GM10248 (cell line): ENCODE data around the gene THRA.

Source experiments
- CTCF ChIA-PET: fragments of 300-600 bp; sonication (Branson Sonifier 250); formaldehyde crosslinking; extraction: SDS; loops from one replicate; lab custom pipeline; 2021; ENCODE audit warnings: antibody characterized with exemption; lab: Yijun Ruan, JAX
- POLR2A ChIA-PET: fragments of 350-650 bp; sonication (Branson Sonifier 250); formaldehyde crosslinking; extraction: SDS; loops from one replicate; lab custom pipeline; 2020; ENCODE audit warnings: antibody characterized with exemption; lab: Yijun Ruan, JAX
- DNase-seq: peaks from one replicate; pipeline ENCODE4 v3.0.0; 2012; ENCODE audit errors: extremely low spot score
- TF ChIP-seq, protein P1 (sequence below): IDR thresholded peaks from 2 replicates; pipeline ENCODE4 v1.5.1; 2012; ENCODE audit warnings: mild to moderate bottlenecking, low read depth; ENCODE audit errors: extremely low read depth, missing control alignments, control extremely low read depth

Gene THRA

DNA sequence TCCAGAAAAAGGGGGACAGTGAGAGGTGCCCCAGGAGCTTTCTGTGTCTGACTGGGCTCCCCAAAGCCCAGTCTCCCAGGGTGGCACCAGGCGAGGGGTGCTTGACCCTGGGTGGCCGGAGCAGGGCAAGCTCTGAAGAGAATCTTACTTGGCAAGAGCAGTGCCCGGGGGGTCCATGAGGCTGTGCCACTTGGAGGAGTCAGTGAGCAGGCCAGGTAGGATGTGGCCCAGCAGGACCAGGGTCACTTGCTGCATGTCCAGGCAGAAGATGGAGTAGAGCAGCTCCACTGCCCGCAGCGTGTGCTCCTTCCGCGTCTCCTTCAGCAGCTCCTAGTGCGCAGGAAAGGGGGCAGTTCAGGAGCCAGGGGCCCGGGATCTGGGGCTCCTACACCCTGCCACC lies 40.3 kb upstream of the THRA start:
- CTCF ChIA-PET, result interaction anchor here (1.2 to 2.5 kb wide), 6 partner anchors 10 to 333 kb away, joined by 3 to 7 read pairs (median 5); no protein-coding TSS in a partner anchor
- POLR2A ChIA-PET, result no interaction called here
- TF ChIP-seq, protein P1, sequence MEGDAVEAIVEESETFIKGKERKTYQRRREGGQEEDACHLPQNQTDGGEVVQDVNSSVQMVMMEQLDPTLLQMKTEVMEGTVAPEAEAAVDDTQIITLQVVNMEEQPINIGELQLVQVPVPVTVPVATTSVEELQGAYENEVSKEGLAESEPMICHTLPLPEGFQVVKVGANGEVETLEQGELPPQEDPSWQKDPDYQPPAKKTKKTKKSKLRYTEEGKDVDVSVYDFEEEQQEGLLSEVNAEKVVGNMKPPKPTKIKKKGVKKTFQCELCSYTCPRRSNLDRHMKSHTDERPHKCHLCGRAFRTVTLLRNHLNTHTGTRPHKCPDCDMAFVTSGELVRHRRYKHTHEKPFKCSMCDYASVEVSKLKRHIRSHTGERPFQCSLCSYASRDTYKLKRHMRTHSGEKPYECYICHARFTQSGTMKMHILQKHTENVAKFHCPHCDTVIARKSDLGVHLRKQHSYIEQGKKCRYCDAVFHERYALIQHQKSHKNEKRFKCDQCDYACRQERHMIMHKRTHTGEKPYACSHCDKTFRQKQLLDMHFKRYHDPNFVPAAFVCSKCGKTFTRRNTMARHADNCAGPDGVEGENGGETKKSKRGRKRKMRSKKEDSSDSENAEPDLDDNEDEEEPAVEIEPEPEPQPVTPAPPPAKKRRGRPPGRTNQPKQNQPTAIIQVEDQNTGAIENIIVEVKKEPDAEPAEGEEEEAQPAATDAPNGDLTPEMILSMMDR, result no peak
- no peak for DNase-seq

DNA sequence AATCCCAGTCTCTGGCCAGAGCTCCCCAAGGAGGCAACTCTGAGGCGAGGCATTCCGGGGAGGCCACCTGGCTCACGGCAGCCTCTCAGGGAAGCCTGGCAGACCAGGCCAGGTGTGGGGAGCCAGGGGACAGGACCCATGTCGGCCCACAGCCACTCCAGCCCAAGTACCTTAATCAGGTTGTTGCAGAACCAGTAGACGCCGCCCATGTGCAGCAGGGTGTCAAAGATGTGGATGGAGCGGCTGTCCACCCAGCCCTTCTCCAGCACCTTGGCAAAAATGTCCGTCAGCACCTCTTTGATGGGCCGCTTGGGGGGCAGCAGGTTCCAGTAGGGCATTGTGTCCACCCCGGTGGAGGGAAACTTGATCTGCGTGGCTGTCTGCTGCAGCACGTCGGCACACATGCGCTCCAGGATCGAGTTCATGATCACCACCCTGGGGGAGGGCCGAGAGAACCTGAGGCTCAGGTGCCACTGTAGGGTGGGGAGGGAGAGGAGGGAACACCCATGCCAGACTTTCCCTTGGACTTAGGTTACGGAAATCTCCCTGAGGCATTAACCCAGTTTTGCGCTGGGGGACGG lies 39.7 kb upstream of the THRA start:
- ChIA-PET POLR2A (no interaction called here), CTCF (interaction anchor here (2.5 to 11.5 kb wide), 2 partner anchors 8 to 63 kb away, joined by 6 to 137 read pairs; partner anchors contain the start of gene CSF3)
- TF ChIP-seq, protein P1, result no peak
- no peak for DNase-seq

DNA sequence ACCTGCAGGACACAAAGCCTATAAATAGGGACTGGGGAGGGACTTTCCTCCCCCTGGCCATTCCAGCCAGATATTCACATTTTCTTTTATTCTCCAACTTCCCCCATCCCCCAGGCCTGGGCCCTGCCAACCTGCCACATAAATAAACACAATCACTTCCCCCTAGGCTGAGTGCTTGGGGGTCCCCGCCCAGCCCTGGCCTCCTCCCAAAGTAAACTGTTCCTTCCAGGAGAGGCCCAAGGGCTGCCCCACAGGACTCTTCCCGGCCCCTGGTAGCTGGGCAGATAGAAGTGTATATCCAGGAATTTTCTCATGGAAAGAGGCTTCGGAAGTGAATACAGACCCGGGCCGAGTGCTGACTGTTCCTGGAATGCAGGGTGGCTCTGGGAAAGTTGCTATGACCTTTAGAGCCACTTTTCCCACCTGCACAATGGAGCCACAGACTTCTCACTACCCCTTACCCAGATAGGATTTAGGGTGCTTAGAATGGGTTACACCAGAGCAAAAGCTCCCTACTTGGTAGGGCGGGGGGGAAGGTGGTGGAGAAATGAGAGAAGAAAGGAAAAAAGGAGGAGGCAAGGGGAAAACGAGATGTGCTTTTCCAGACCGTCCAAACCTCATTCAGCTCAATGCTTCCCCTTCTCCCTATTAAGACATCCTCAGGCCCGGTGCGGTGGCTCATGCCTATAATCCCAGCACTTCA lies 39.0 kb upstream of the THRA start:
- POLR2A ChIA-PET, result no interaction called here
- no peak for DNase-seq
- CTCF ChIA-PET, result interaction anchor here (1.0 to 11.5 kb wide), 2 partner anchors 9 to 399 kb away, joined by 3 to 137 read pairs; partner anchors contain the start of gene CSF3
- TF ChIP-seq, protein P1, result no peak

DNA sequence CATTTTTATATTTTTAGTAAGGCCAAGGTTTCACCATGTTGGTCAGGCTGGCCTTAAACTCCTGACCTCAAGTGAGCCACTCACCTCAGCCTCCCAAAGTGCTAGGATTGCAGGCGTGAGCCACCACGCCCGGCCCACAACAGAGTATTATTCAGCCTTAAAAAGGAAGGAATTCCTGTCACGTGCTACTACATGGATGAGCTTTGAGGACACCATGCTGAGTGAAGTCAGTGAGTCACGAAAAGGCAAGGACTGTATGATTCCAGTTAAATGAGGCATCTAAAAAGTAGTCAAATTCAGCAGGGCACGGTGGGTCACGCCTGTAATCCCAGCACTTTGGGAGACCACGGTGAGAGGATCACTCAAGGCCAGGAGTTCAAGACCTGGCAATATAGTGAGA lies 37.9 kb upstream of the THRA start:
- TF ChIP-seq, protein P1, result no peak
- ChIA-PET CTCF (interaction anchor here (1.0 to 11.5 kb wide), 10 partner anchors 10 to 403 kb away, joined by 3 to 137 read pairs (median 7); partner anchors contain the start of genes CSF3 and MED24), POLR2A (no interaction called here)
- no peak for DNase-seq

DNA sequence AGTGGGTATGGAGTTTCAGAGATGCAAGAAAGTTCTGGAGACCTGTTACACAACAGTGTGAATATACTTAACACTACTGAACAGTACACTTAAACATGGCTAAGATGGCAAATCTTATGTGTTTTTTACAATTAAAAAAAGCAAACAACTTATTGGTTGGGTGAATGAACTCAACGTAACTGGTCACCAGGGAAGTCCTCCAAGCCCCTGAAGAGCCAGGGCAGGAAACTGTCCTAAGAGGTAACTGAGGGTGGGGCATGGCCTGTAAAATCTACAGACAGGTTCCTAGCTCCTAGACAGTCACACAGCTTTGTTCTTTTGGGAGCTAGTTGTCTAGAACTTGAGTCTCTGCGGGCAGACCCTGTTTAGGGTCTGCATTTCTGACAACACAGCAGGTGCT lies 37.2 kb upstream of the THRA start:
- TF ChIP-seq, protein P1, result no peak
- ChIA-PET POLR2A (no interaction called here), CTCF (interaction anchor here (1.0 to 11.5 kb wide), 14 partner anchors 10 to 404 kb away, joined by 3 to 137 read pairs (median 6); partner anchors contain the start of genes CSF3 and MED24)
- no peak for DNase-seq

DNA sequence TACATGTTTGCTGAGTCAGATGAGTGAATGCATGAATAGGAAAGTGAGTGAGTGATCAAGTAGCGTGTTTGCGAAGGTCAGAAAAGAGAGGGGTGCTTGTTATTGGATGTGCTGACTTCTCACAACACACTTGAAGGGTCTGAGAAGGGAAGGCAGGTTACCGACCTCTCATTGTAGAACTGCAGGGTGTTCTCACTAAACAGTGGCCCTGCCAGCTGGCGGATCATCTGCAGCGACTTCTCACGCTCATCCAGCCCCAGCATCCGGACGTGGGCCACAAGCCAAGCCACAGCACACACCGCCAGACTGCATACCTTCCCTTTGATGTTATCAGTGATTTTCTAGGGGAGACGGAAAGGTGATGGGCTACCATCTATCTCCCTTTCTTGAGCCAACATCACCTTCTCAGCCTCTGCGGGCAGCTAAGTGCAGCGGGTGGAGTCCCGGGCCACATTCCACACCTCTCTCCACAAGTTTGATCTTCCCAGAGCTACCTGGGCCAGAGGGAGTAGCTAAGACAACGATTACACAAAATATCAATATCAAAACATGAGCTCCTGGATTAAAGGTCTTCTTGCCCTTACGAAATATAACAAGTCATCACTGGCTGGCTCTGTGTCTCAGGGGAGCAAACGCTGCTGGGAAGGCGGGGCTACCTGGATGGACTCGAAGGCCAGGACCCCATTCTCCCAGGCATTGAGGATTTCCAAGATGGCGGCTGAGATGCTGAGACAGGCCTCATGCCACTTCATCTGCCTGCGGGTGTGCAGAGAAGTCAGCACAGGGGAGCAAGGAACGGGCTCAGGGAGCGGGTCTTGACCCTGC lies 36.6 kb upstream of the THRA start:
- CTCF ChIA-PET, result interaction anchor here (0.8 to 11.5 kb wide), 39 partner anchors 11 to 404 kb away, joined by 3 to 137 read pairs (median 5); partner anchors contain the start of genes CSF3, MED24, PSMD3 and THRA
- POLR2A ChIA-PET, result no interaction called here
- TF ChIP-seq, protein P1, result no peak
- no peak for DNase-seq
